GM18520 (cell line): ENCODE measurements around the gene IL12RB1.
A peak's percentile ranks its signal among the peaks of the same experiment; 100 is the strongest.
"Not testable (repeated sequence)": the region's sequence is repeated elsewhere in the genome, so short reads cannot be mapped to it uniquely, and the experiment has no call there.

Experiments
- ATAC-seq: cut with Tn5 transposase; IDR thresholded peaks from one replicate; pipeline ENCODE4 v1.9.1; 2021; ENCODE audit not compliant: unreplicated experiment

Gene IL12RB1

DNA sequence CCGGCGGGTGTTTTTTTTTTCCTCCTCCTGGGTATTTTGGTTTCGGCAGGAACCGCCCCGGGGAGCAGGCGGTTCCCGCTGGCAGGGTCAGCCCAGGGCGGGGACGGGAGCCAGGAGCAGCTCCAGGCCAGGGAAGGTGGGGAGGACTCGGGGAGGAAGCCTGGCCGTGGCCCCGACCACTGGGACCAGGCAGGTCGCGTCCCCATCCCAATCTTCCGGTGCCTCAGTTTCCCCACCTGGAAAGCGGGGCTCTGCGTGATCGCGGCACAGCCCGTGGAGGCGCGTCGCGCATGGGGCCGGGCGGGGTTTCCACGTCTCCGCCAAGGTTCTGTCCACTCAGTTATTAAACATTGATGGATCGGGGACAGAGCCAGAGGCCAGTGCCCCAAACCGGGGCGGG is 34.8 kb downstream of the IL12RB1 start:
- no peak for ATAC-seq

DNA sequence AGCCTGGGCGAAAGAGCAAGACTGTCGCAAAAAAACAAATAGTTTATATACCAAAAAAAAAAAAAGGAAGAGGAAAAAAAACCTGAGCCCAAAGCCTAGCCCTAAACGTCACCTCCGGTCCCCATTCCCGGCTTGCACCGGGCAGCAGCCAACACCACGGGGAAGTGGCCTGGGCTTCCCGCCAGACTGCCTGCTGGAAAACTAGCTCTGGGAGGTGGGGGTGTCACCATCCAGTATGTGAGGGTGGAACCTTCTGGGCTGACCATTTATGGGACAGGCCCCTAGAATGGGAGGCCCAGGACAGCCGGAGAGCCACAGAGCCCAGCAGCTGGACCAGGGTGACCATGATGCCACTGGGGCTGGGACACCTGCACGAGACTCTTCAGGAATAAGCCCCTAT is 37.3 kb downstream of the IL12RB1 start:
- no peak for ATAC-seq

DNA sequence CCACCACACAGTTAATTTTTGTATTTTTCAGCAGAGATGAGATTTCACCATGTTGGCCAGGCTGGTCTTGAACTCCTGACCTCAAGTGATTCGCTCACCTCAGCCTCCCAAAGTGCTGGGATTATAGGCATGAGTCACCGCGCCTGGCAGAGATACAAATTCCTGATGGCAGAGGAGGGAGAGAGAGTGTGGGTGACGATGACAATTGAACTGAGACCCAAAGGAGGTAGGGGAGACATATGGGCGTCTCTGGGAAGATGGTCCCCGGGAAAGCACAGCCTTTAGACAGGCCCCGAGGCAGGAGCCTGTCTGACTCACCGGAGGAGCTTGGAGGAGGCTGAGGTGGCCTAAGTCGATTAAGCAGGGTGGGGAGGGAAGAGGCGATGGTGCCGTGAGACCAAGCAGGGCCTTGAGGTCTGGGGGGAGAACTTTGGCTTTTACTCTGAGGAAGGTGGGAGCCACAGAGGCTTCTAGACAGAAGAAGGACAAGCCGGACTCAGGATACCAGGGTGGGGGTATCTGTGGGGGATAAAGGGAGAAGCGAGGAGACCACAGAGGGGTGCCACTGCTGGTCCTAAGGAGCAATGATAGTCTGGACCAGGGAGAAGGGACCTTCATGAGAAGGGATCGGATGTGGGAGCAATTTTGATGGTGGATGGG is 40.5 kb downstream of the IL12RB1 start:
- ATAC-seq, result no peak

DNA sequence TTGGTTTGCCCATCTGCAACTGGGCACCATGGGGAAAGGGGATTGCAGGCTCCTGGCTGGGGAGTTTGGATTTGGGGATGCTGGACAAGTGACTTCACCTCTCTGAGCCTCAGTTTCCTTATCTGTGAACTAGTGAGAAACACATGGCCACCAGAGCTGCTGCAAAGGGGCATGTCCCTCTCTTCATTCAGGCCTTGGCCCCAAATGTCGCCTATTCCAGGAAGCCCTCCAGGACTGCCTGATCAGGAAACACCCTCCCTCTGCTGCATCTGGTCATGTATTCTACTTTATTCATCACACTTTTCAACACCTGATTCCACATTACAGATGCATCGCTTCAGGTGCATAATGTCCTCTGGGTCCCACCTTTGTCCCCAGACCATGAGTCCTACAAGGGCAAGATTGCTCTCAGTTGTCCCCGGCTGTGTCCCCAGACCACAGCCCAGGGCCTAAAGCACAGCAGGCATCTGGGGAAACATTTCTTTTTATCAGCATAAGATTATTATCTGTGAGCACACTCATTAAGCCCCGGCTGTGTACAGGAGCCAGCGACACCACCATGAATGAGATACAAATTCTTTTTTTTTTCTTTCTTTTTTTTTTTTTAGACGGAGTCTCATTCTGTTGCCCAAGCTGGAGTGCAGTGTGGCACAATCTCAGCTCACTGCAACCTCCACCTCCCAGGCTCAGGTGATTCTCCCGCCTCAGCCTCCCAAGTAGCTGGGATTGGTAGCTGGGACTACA is 41.3 kb downstream of the IL12RB1 start:
- ATAC-seq, result no peak

DNA sequence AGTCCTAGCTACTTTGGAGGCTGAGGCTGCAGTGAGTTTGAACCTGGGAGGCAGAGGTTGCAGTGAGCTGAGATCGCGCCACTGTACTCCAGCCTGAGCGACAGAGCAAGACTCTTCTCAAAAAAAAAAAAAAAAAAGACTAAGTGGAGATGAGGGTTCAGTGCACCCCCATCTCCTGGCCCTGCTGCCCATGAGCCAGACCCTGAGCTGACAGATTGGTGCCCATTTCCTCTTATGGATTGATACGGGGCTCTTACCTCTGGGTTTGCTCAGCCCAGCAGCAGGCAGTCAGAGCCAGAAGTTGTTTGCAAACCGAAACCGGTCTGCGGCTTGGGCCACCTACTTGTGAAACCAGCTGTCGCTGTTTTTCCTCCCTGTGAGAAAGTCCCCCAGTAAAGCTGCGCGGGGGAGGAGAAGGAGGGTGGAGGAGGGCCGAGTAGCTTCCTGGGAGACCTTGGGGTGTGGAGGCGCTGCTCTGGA is 41.9 kb downstream of the IL12RB1 start:
- peak; percentile 93 for ATAC-seq

DNA sequence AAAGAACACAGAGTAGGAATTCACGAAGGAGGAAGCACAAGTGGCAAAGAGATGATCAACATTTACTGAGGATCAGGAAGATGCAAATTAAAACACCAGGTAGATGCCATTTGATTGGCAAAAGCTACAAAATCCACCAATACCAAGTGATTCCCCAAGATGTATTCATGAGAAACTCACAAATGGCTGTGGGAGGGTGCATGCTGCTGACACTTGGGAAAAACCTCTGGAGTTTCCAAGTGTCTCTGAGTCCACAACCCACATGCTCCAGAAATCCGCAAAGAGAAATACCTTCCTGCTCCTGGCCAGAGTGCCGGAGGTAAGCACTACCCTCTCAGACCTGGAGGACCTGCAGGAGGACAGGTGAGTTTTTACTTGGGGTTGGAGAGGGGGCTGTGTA is 43.1 kb downstream of the IL12RB1 start:
- ATAC-seq, result no peak

DNA sequence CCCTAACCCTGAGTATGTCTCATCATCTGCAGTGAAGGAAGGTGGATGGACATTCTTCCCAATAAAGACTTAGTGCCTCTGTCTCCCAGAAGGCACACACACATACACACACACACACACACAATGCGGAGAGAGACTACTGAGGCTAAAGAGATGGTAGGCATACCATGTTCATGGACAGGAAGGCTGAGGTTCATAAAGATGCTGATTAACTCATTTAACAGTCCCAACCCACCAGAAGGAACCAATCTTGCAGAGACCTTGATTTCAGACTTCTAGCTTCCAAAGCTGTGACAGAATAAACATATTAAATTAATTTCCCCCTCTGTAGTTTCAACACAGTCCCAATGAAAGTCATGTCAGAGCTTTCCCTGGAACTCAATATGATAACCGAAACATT is 45.7 kb downstream of the IL12RB1 start:
- no peak for ATAC-seq

DNA sequence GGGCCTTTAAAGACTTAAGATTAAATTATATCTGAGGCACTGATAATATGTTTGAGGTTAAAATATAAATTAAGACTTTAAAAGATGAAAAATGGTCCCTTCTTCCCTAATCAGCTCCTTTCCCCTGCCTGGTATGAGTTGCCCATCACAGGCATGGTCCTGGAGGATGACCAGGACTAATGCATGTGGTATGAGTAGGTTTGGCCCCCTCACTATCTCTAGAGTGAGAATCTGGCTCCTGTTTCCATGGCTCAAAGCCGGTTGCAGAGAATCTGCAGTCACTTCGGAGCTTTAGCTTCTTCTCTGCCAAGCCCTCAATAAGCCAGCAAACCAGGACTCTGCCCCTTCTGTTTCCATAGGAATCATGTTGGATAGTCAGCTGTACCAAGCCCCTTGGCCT is 54.6 kb downstream of the IL12RB1 start:
- not testable (repeated sequence) for ATAC-seq

DNA sequence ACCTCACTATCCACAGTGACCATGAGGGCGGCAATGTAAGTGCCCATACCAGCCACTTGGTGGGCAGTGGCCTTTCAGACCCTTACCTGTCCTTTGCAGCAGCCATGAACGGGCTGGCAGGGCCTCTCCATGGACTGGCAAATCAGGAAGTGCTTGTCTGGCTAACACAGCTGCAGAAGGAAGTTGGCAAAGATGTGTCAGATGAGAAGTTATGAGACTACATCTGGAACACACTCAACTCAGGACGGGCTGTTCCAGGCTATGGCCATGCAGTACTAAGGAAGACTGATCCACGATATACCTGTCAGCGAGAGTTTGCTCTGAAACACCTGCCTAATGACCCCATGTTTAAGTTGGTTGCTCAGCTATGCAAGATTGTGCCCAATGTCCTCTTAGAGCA is 55.3 kb downstream of the IL12RB1 start:
- ATAC-seq, result not testable (repeated sequence)

DNA sequence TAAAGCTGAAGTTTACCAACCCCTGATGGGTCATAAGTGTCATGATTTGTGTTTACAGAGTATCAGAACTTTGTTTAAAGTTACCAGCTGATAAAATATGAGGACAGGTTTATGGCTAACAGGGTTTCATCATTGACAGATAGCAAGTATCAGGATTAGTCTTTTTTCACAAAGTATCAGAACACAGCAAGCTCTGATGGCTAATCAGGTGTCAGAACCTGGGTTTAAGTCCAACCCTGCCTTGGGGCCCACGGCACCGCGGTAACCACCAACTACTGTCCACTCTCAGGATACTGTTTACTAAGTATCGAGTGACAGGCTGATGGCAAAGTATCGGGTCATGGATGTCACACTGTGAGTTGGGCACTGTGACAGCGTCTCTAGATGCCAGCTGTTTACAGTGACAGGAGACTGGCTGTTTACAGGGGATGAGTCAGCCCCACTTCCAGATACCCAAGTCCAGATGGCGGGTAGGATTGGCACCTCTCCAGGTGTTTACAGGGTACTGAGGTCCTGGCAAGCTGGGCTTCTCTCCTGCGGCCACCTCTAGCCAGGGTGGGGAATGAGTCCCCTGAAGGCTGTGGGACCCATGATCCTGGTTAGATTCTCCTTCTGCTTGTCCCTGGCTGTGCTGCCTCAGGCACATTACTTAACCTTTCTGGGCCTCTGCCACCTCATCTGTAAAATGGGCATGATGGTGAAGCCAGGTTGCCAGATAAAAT is 57.0 kb downstream of the IL12RB1 start:
- no peak for ATAC-seq

DNA sequence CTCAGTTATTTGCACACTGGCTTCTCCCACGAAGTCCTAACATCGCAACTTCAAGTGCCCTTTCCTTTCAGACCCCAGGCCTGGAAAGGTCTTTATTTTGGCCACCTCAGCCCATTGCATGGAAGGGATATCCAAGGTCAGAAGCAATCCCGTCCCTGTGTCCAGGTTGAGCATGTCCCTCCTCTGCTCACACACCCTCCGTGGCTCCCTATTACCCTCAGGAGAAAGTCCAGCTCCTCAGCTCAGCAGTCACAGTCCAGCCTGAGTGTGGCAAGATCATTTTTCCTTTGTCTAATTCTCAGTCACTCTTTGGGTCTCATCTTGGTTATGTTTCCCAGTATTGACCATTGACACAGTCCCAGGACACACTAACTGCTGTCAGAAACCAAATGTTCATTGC is 59.6 kb downstream of the IL12RB1 start:
- no peak for ATAC-seq

DNA sequence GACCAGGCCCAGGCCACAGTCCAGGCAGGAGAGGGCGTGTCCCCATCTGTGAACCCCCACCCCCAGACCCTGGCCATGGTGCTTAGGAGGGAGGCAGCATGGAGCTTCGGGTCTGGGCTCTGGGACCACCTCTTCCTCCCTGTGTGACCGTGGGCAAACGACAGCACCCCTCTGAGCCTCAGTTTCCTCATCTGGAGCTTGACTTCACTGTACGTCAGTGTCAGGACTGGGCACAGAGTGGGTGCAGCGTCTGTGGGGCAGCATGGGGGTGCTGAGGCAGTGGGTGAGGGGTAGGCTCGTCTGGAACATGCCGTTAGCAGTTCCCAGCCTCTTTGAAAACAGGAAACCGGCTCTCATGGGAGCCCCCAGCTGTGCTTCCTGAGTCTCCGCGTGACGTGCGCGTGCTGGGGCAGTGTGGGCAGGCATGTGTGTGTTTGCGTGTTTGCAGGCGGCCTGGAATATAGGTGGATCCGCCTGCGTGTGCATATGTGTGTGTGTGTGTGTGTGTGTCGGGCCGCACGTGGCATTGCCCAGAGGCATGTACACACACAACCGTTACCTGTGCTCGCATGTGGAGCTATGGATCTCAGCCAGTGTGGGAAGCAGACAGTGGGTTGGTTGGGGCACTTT is 63.0 kb downstream of the IL12RB1 start:
- ATAC-seq, result no peak

DNA sequence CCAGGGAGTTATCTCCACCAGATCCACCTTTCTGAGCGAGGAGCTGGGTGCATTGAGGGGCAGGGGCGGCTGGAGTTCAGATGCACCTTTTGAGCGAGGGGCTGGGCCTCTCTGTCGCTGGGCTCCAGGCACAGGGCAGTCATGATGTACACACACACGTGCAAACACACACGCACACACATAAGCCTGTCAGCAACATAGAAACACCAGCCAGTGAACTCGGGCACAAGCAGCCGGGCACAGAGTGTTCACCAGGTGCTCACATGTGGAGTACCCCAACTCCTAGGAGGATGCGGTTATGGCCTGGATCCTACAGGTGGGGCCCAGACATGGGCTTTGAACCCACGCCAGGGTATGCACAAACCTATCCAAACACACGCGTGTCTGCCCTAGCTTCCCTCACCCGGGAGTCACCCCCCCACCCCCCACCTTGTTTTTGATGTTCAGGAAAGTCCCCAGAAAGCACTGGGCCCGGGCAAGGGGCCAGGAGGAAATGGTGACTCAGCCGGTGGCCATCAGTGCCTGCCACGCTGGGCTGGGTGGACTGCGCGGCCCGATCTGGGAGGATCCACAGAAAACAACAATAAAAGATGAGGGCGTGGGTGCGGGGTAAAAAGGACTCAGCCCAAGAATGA is 65.5 kb downstream of the IL12RB1 start:
- ATAC-seq, result no peak

DNA sequence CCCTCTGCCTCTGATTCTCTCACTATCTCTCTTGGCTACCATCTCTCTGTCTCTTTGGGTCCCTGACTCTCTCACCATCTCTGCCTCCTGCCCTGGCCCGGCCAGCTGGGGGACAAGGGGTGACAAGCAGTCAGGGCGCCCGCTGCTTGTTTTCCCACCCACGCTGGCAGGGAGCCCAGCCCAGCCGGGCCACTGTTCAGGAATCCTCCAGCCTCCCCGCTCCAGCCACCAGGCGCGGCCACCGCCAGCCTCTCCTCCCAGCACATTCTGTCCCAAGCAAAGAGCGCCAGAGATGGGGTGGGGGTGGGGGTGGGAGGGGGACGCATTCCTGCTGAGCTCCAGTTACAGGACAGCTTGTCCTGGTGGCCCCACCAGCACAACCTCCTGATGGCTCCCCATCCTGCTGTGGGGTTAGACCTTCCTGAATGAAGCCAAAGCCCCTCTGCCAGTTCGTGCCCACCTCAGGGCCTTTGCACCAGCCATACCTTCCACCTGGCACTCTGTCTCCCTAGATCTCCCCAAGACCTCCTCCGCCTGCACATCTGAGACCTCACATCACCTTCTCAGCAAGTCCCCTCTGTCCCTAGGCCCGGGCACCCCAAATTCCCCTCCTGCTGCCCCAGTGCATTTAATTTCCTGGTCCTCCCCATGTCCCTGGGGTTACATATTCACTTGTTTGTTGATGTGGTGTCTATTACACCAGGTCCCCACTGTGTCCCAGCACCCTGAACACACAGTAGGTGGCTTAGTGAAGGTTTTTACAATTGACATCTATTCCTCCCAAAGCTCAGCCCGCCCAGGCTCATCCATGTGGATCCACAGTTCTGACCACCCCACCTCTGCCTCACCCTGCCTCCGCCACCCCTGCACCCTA is 66.3 kb downstream of the IL12RB1 start:
- no peak for ATAC-seq

DNA sequence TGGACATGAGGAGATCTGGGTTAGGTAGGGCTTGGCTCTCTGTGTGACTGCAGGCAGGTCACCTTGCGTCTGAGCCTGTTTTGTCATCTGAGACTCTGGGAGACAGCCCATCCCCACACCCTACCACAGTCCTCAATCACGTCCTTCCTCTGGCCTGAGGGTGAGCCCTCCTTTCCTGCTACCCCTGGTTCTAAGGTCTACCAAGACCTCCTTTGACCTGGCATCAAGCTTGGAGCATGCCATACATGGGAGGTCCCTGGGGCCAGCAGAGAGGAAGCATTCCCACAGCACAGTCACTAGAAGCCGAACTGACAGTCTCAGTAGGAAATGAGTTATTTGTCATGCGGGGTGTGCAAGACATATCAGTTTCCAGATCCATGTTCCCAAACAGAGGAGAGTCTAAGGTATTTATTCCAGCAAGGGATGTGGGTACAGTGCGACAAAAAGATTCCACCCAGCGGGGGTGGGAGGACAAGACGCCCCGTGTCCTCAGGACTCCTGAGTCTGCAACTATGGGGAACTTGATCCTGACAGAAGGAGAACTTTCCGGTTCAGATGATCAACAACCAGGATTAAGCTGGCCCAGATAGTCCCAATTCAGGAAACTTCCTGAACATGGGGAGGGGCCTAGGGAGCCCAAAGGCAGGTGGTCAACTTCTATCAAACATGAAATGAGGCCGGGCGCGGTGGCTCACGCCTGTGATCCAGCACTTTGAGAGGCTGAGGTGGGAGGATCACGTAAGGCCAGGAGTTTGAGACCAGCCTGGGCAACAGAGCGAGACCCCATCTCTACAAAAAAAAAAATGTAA is 69.3 kb downstream of the IL12RB1 start:
- ATAC-seq, result no peak

DNA sequence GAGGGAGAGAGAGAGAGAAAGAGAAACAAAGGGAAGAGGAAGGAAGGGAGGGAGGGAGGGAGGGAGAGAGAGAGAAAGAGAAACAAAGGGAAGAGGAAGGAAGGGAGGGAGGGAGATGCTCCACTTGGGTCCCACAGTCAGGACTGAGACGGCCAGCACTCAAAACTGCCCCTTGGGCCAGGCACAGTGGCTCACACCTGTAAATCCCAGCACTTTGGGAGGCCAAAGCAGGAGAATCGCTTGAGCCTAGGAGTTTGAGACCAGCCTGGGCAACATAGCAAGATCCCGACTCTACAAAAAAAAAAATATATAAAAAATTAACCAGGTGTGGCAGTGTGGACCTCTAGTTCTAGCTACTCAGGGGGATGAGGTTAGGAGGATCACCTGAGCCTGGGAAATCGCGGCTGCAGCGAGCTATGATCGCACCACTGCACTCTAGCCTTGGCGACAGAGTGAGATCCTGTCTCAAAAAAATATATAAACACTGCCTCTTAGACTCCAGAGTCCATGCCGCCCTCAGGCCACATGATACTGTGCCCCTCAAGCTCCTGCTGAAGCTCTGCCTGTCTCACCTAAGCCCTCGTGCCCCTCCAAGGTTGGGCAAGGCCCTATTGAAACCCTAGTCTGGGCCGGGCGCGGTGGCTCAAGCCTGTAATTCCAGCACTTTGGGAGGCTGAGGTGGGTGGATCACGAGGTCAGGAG is 70.4 kb downstream of the IL12RB1 start:
- ATAC-seq, result no peak

DNA sequence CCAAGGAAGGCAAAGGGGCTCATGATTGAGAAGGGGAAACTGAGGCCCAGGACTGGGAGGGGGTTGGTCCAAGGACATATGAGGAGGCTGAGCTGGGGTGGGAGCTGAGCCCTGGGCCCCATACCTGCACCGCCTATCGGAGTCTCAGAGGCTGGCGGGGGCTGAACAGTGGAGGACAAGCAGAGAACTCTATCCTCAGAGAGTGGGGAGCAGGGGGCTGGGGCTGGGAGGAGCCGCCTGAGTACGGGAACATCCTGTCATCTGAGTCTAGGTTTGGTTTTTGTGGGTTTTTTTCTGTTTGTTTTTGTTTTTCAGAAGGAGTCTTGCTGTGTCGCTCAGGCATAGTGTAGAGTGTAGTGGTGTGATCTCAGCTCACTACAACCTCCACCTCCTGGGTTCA is 72.5 kb downstream of the IL12RB1 start:
- ATAC-seq, result no peak

DNA sequence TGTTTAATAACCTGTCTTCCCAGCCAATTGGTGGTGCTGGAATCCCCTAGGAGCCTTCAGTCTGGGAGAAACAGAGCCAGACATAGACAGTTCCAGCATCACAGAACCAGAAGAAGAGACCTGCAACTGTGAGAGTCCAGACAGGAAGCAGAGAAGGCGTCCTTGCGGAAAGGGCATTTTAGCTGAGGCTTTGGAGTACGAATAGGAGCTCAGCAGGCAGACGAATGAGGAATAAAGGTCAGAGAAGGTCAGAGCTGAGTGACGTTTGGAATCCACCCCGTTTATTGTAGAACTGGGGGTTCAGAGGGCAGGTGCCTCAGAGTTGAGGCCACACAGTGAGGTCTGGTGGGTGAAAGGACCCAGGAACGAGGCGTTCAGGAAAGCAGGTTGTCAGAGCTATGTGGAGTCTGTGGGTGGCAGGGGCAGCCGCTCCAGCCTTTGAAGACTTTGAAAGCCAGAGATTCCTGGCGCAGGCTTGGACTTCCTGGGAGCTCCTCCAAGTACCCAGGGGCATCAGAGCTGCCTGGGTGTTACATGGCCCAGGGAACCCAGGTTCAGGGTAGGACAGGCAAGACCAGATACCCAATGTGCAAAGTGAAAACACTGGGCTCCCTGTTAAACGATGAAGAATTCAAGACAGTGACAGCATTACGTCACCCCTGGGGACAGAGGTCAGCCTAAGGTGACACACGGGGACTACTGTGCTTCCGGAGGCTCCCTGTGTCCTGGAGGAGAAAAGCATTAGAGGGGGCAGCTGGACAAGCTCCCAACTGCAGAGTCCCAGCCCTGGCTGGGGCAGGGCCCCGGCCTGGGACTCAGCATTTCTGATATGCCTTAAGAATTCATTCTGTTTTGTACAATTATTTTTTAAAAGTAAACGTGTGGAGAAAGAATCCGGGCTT is 73.3 kb downstream of the IL12RB1 start:
- ATAC-seq, result no peak
